HepG2 (cell line): ENCODE data around the gene MICAL3. TPM values are rescaled to one million over a fixed set of nuclear protein-coding genes. Genes with fewer than 3 reads are reported as not detected.

Source experiments
- ATAC-seq: fragments of 200-7000 bp; cut with Tn5 transposase; 3 replicates; pipeline ENCODE4 v1.9.1; 2020; ENCODE audit warnings: mild to moderate bottlenecking, moderate library complexity
- BruUV-seq: library from RNA; stranded (reverse); fragments of 400-500 nt; replicated peaks from 2 replicates; lab custom pipeline; 2021; lab: Mats Ljungman, UMichigan
- CTCF ChIA-PET: fragments of 300-600 bp; formaldehyde crosslinking; extraction: SDS; loops from one replicate; lab custom pipeline; 2021; ENCODE audit warnings: low total read pairs, inconsistent platforms, low intra/inter-chr PET ratio; lab: Yijun Ruan, JAX
- POLR2A ChIA-PET: fragments of 350-600 bp; sonication (Branson Sonifier 250); formaldehyde crosslinking; loops from one replicate; lab custom pipeline; 2020; ENCODE audit warnings: antibody characterized with exemption, inconsistent platforms; lab: Yijun Ruan, JAX
- DNase-seq: peaks from one replicate; pipeline ENCODE4 v3.0.0-alpha.2; 2015; ENCODE audit warnings: low spot score
- FAIRE-seq: peaks from 3 replicates; lab custom pipeline; 2011; peaks lifted over from hg19 to GRCh38; lab: Jason Lieb, UNC
- H2AFZ ChIP-seq: one replicate; pipeline ENCODE4 v1.6.1; 2011; ENCODE audit warnings: low read length, inconsistent platforms
- H3K27ac ChIP-seq: fragments of 300-600 bp; 3 replicates; pipeline ENCODE4 v1.8.0; 2011; ENCODE audit warnings: mixed run types, mild to moderate bottlenecking, mixed read lengths, low read length, inconsistent platforms; ENCODE audit not compliant: insufficient read depth; ENCODE audit errors: extremely low read length
- H3K27me3 ChIP-seq, 2 experiments: fragments of 200-600 bp in 1 of 2; 2 replicates in 1 of 2; 3 replicates in 1 of 2; pipeline versions ENCODE4 v1.6.0 to v1.8.0; 2011; ENCODE audit warnings: low read length in 2 of 2, mild to moderate bottlenecking in 2 of 2, moderate library complexity in 2 of 2, inconsistent platforms in 1 of 2; ENCODE audit not compliant: insufficient read depth in 2 of 2, control insufficient read depth in 1 of 2
- H3K36me3 ChIP-seq, 2 experiments: fragments of 200-600 bp in 1 of 2; replicated peaks in 1 of 2; 2 replicates in 1 of 2; 3 replicates in 1 of 2; pipeline versions ENCODE4 v1.5.1 to v1.8.0; 2011; ENCODE audit warnings: low read length in 2 of 2, inconsistent platforms in 1 of 2; ENCODE audit not compliant: insufficient read depth in 2 of 2, control insufficient read depth in 1 of 2
- H3K4me1 ChIP-seq: 2 replicates; pipeline ENCODE4 v1.5.1; 2012; ENCODE audit warnings: low read length, inconsistent platforms; ENCODE audit not compliant: insufficient read depth
- H3K4me2 ChIP-seq: 2 replicates; pipeline ENCODE4 v1.6.0; 2011; ENCODE audit warnings: low read depth, low read length, inconsistent platforms
- H3K4me3 ChIP-seq, 3 experiments: fragments of 200-600 bp in 1 of 3; sonication (generic), shearing (Covaris generic) in 1 of 3; replicated peaks in 1 of 3; 2 replicates each; pipeline ENCODE4 v1.5.1; 2011 to 2016; ENCODE audit warnings: low read length in 3 of 3, inconsistent platforms in 2 of 3, low read depth in 2 of 3, mild to moderate bottlenecking in 2 of 3, control low read depth in 1 of 3, mixed read lengths in 1 of 3; ENCODE audit not compliant: insufficient read depth in 1 of 3
- H3K79me2 ChIP-seq: one replicate; pipeline ENCODE4 v1.6.1; 2011; ENCODE audit warnings: low read length, inconsistent platforms; ENCODE audit not compliant: insufficient read depth
- H3K9ac ChIP-seq: 2 replicates; pipeline ENCODE4 v1.6.0; 2011; ENCODE audit warnings: mild to moderate bottlenecking, low read depth, low read length, inconsistent platforms; ENCODE audit not compliant: insufficient read depth
- H3K9me3 ChIP-seq: 2 replicates; pipeline ENCODE4 v1.5.1; 2012; ENCODE audit warnings: mild to moderate bottlenecking, low read length
- H4K20me1 ChIP-seq: 2 replicates; pipeline ENCODE4 v1.6.0; 2011; ENCODE audit warnings: inconsistent platforms, mild to moderate bottlenecking, low read length, moderate library complexity; ENCODE audit not compliant: insufficient read depth
- IKZF4 ChIP-seq: sonication (generic); formaldehyde crosslinking; IDR thresholded peaks from 2 replicates; pipeline ENCODE4 v1.5.1; 2020; ENCODE audit warnings: borderline replicate concordance, mild to moderate bottlenecking, low read depth, missing genetic modification reagents; ENCODE audit errors: not compliant biosample characterization
- MEF2D ChIP-seq: sonication (generic); formaldehyde crosslinking; IDR thresholded peaks from 2 replicates; pipeline ENCODE4 v1.5.1; 2020; ENCODE audit warnings: mild to moderate bottlenecking, missing genetic modification reagents
- MIER3 ChIP-seq: IDR thresholded peaks from 2 replicates; pipeline ENCODE4 v1.6.1; 2016; ENCODE audit warnings: missing compliant biosample characterization, borderline replicate concordance
- PHF8 ChIP-seq: sonication (generic); formaldehyde crosslinking; IDR thresholded peaks from 2 replicates; pipeline ENCODE4 v1.5.0; 2020; ENCODE audit warnings: missing genetic modification reagents
- RORA ChIP-seq: sonication (generic); formaldehyde crosslinking; IDR thresholded peaks from 2 replicates; pipeline ENCODE4 v1.5.0; 2020; ENCODE audit warnings: mild to moderate bottlenecking, missing genetic modification reagents, moderate library complexity
- WIZ ChIP-seq: sonication (generic); formaldehyde crosslinking; IDR thresholded peaks from 2 replicates; pipeline ENCODE4 v1.5.1; 2020; ENCODE audit warnings: mild to moderate bottlenecking, missing genetic modification reagents
- ZBTB1 ChIP-seq: sonication (generic); formaldehyde crosslinking; IDR thresholded peaks from 2 replicates; pipeline ENCODE4 v1.4.0; 2020; ENCODE audit warnings: missing genetic modification reagents, borderline replicate concordance
- ZFP37 ChIP-seq: sonication (generic); formaldehyde crosslinking; IDR thresholded peaks from 2 replicates; pipeline ENCODE4 v1.4.0; 2020; ENCODE audit warnings: missing genetic modification reagents, borderline replicate concordance
- ZFP90 ChIP-seq: sonication (generic); formaldehyde crosslinking; IDR thresholded peaks from 2 replicates; pipeline ENCODE4 v1.8.0; 2022; ENCODE audit warnings: missing genetic modification reagents, mild to moderate bottlenecking, inconsistent platforms, borderline replicate concordance
- ZNF232 ChIP-seq: sonication (generic); formaldehyde crosslinking; IDR thresholded peaks from 2 replicates; pipeline ENCODE4 v1.4.0; 2020; ENCODE audit warnings: missing genetic modification reagents, borderline replicate concordance
- ZNF317 ChIP-seq: sonication (generic); formaldehyde crosslinking; IDR thresholded peaks from 2 replicates; pipeline ENCODE4 v1.5.0; 2020; ENCODE audit warnings: mild to moderate bottlenecking, missing genetic modification reagents
- ZNF775 ChIP-seq: sonication (generic); formaldehyde crosslinking; IDR thresholded peaks from 2 replicates; pipeline ENCODE4 v1.4.0; 2020; ENCODE audit warnings: missing genetic modification reagents, mild to moderate bottlenecking, moderate library complexity, borderline replicate concordance
- WGBS: methylation state at CpG from one replicate; pipeline ENCODE4 v1.1.6; 2017; ENCODE audit warnings: low lambda C conversion rate; 5-methylcytosine and 5-hydroxymethylcytosine counted together
- in situ Hi-C: cut with HindIII; loops from 2 replicates; pipeline ENCODE4 v1.10.0; 2017; ENCODE audit warnings: low pct_unique_long_range_greater_than_20kb; ENCODE audit not compliant: extremely low pct_ligation_motif_present
- intact Hi-C: fragments of 100-400 bp; cut with micrococcal nuclease; formaldehyde crosslinking; loops from one replicate; pipeline ENCODE4 v1.10.0; 2022; ENCODE audit not compliant: unreplicated experiment
- polyA plus RNA-seq, 8 experiments: library from polyadenylated mRNA; depleted of rRNA in 3 of 8; stranded (reverse) in 7 of 8; unstranded in 1 of 8; fragments of >200 nt; fragmentation: Illumina TruSeq in 4 of 8; extraction: Trizol in 4 of 8; gene quantifications; 2 replicates each; pipeline versions ENCODE4 v1.2.1 to v1.2.3, GENCODE V29; 2011 to 2016; ENCODE audit warnings: low read depth in 4 of 8, missing spikeins in 1 of 8, mixed read lengths in 1 of 8; ENCODE audit not compliant: insufficient read depth in 1 of 8
- total RNA-seq, 5 experiments: library from RNA; depleted of rRNA; stranded (reverse); fragments of >200 nt; fragmentation: Illumina TruSeq; extraction: Trizol; gene quantifications; 2 replicates each; pipeline ENCODE4 v1.2.3, GENCODE V29; 2016; ENCODE audit warnings: low read depth in 1 of 5
- TF ChIP-seq, protein P1 (sequence below): IDR thresholded peaks from 2 replicates; pipeline ENCODE4 v1.6.1; 2016
- TF ChIP-seq, protein P2 (sequence below): sonication (generic); formaldehyde crosslinking; IDR thresholded peaks from 2 replicates; pipeline ENCODE4 v1.8.1; 2022; ENCODE audit warnings: low read depth, mild to moderate bottlenecking, missing genetic modification reagents
- TF ChIP-seq, protein P3 (sequence below): sonication (generic); formaldehyde crosslinking; IDR thresholded peaks from 2 replicates; pipeline ENCODE4 v1.4.0; 2020; ENCODE audit warnings: missing genetic modification reagents, low read depth, mild to moderate bottlenecking, borderline replicate concordance

The MICAL3 gene
- total and polyA plus RNA-seq, 2 of the 13 experiments (the other 11 are each of a cell fraction or from before 2014, with no cell fraction given) = 5.3 to 12.5 TPM

DNA sequence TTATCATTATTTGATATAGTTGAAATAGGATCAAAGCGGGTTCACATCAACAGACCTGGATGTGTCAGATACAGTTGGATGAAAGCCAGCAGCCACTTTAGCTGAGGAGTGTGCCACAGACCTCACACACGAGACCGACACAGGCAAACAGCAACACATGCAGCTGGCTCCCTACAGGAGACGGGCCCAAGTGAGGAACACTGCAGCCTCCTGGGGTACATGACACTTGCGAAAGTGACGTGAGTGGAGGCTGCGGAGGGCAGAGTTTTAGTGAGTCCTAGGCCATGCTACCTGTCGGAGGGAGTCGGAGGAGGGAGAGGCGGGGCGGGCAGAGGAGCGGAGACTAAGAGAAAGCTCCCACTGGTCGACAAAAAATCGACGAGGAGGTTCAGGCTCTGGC, 149.2 kb downstream of the MICAL3 start:
- ChIA-PET POLR2A (no interaction called here), CTCF (no interaction called here)
- Histone ChIP-seq H3K27me3 (no peaks in the 10 kb centered on the region), H3K9me3 (no peaks in the 10 kb centered on the region), H3K27ac (no peak overlapping the region), H3K36me3 (peaks cover 20 to 58% of the 10 kb centered on the region in 2 experiments; a peak in 4 of 5 replicates), H3K4me2 (no peak overlapping the region), H2AFZ (no peak overlapping the region), H4K20me1 (no peaks in the 10 kb centered on the region), H3K4me3 (no peak overlapping the region), H3K79me2 (no peaks in the 10 kb centered on the region), H3K9ac (no peak overlapping the region), H3K4me1 (no peaks in the 10 kb centered on the region)
- in situ Hi-C loops (no loop called here), intact Hi-C loops (no loop called here)
- BruUV-seq = no TSS peak
- ATAC-seq = no peak
- DNase-seq = no peak
- no peak for TF ChIP-seq MEF2D
- no peak for TF ChIP-seq ZFP90 (CRISPR knock-in tag)
- TF ChIP-seq, protein P1, sequence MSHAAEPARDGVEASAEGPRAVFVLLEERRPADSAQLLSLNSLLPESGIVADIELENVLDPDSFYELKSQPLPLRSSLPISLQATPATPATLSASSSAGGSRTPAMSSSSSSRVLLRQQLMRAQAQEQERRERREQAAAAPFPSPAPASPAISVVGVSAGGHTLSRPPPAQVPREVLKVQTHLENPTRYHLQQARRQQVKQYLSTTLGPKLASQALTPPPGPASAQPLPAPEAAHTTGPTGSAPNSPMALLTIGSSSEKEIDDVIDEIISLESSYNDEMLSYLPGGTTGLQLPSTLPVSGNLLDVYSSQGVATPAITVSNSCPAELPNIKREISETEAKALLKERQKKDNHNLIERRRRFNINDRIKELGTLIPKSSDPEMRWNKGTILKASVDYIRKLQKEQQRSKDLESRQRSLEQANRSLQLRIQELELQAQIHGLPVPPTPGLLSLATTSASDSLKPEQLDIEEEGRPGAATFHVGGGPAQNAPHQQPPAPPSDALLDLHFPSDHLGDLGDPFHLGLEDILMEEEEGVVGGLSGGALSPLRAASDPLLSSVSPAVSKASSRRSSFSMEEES (CRISPR knock-in tag) = no peak
- TF ChIP-seq, protein P2, sequence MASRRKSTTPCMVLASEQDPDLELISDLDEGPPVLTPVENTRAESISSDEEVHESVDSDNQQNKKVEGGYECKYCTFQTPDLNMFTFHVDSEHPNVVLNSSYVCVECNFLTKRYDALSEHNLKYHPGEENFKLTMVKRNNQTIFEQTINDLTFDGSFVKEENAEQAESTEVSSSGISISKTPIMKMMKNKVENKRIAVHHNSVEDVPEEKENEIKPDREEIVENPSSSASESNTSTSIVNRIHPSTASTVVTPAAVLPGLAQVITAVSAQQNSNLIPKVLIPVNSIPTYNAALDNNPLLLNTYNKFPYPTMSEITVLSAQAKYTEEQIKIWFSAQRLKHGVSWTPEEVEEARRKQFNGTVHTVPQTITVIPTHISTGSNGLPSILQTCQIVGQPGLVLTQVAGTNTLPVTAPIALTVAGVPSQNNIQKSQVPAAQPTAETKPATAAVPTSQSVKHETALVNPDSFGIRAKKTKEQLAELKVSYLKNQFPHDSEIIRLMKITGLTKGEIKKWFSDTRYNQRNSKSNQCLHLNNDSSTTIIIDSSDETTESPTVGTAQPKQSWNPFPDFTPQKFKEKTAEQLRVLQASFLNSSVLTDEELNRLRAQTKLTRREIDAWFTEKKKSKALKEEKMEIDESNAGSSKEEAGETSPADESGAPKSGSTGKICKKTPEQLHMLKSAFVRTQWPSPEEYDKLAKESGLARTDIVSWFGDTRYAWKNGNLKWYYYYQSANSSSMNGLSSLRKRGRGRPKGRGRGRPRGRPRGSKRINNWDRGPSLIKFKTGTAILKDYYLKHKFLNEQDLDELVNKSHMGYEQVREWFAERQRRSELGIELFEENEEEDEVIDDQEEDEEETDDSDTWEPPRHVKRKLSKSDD (CRISPR knock-in tag) = no peak
- TF ChIP-seq ZNF775 (CRISPR knock-in tag) = no peak
- no peak for TF ChIP-seq ZNF232 (CRISPR knock-in tag)
- TF ChIP-seq ZBTB1 (CRISPR knock-in tag) = no peak
- no peak for TF ChIP-seq IKZF4 (CRISPR knock-in tag)
- no peak for TF ChIP-seq MIER3 (CRISPR knock-in tag)
- TF ChIP-seq WIZ (CRISPR knock-in tag) = no peak
- TF ChIP-seq, protein P3, sequence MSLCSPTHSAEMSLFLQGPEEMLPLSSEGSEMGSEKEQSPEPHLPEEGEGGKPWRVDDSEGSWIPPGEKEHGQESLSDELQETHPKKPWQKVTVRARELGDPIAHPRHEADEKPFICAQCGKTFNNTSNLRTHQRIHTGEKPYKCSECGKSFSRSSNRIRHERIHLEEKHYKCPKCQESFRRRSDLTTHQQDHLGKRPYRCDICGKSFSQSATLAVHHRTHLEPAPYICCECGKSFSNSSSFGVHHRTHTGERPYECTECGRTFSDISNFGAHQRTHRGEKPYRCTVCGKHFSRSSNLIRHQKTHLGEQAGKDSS (CRISPR knock-in tag) = no peak
- no peak for TF ChIP-seq RORA
- TF ChIP-seq PHF8 (CRISPR knock-in tag) = no peak
- no peak for TF ChIP-seq ZFP37 (CRISPR knock-in tag)
- TF ChIP-seq ZNF317 (CRISPR knock-in tag) = no peak
- FAIRE-seq = no peak
- whole genome bisulfite sequencing = 90% methylated on average over 15 of the region's 15 CpGs
